DOHH2 (cell line): Measurements from ENCODE around the gene CALR.

Experiments
- H3F3A ChIP-seq: fragments of 200-600 bp; sonication (generic), shearing (Covaris generic); 2 replicates; pipeline ENCODE4 v1.6.0; 2016; ENCODE audit warnings: antibody characterized with exemption, mild to moderate bottlenecking; ENCODE audit not compliant: control insufficient read depth, insufficient read depth
- H3K27ac ChIP-seq: fragments of 200-600 bp; sonication (generic); 2 replicates; pipeline ENCODE4 v1.5.1; 2014; ENCODE audit warnings: low read depth, mild to moderate bottlenecking, low read length, moderate library complexity
- H3K27me3 ChIP-seq: fragments of 200-600 bp; sonication (generic); 2 replicates; pipeline ENCODE4 v1.6.1; 2014; ENCODE audit warnings: mild to moderate bottlenecking, low read length, mixed read lengths; ENCODE audit not compliant: control insufficient read depth
- H3K36me3 ChIP-seq: fragments of 200-600 bp; sonication (generic); 2 replicates; pipeline ENCODE4 v1.6.1; 2014; ENCODE audit warnings: mild to moderate bottlenecking, low read length, moderate library complexity, mixed read lengths; ENCODE audit not compliant: control insufficient read depth
- H3K4me1 ChIP-seq: fragments of 200-600 bp; sonication (generic); 2 replicates; pipeline ENCODE4 v1.6.1; 2014; ENCODE audit warnings: mild to moderate bottlenecking, low read length, mixed read lengths; ENCODE audit not compliant: control insufficient read depth
- H3K4me2 ChIP-seq: fragments of 200-600 bp; sonication (generic); 2 replicates; pipeline ENCODE4 v1.6.0; 2014; ENCODE audit warnings: mild to moderate bottlenecking, low read length, moderate library complexity
- H3K4me3 ChIP-seq: fragments of 200-600 bp; sonication (generic); 2 replicates; pipeline ENCODE4 v1.5.1; 2014; ENCODE audit warnings: mild to moderate bottlenecking, low read length, mixed read lengths
- H3K79me2 ChIP-seq: fragments of 200-600 bp; sonication (generic); 2 replicates; pipeline ENCODE4 v1.6.1; 2014; ENCODE audit warnings: mild to moderate bottlenecking, low read length, mixed read lengths; ENCODE audit not compliant: control insufficient read depth
- H3K9me2 ChIP-seq: fragments of 200-600 bp; sonication (generic); replicated peaks from 2 replicates; pipeline ENCODE4 v1.6.1; 2014; ENCODE audit warnings: mild to moderate bottlenecking, low read length, mixed read lengths; ENCODE audit not compliant: control insufficient read depth
- H3K9me3 ChIP-seq: fragments of 200-600 bp; sonication (generic); 2 replicates; pipeline ENCODE4 v1.6.1; 2014; ENCODE audit warnings: antibody characterized with exemption, low read length, mixed read lengths; ENCODE audit not compliant: control insufficient read depth, insufficient read depth
- H4K20me1 ChIP-seq: fragments of 200-600 bp; sonication (generic); 2 replicates; pipeline ENCODE4 v1.6.0; 2014; ENCODE audit warnings: low read depth, mild to moderate bottlenecking, antibody characterized with exemption, low read length, moderate library complexity; ENCODE audit not compliant: control insufficient read depth, insufficient read depth
- CTCF ChIP-seq: fragments of 200-600 bp; sonication (generic); IDR thresholded peaks from one replicate; pipeline ENCODE4 v1.5.1; 2014; ENCODE audit warnings: antibody characterized with exemption, mild to moderate bottlenecking, low read depth, low read length; ENCODE audit not compliant: poor library complexity, severe bottlenecking
- EZH2phosphoT487 ChIP-seq: fragments of 200-600 bp; sonication (generic); IDR thresholded peaks from 2 replicates; pipeline ENCODE4 v1.6.1; 2017; ENCODE audit warnings: borderline replicate concordance, mild to moderate bottlenecking, antibody characterized with exemption, low read length, moderate library complexity, mixed read lengths

The CALR gene

GRCh38 chr19:12982648-12983047 lies 44.2 kb downstream of the CALR start:
- H3K27me3 ChIP-seq: peaks cover 24% of the 10 kb centered on the region
- no peaks in the 10 kb centered on the region for H3K79me2 ChIP-seq
- H3K9me2 ChIP-seq: no peaks in the 10 kb centered on the region
- H3F3A ChIP-seq: no peaks in the 10 kb centered on the region
- TF ChIP-seq EZH2phosphoT487: no peak
- no peak for TF ChIP-seq CTCF
- H4K20me1 ChIP-seq: no peaks in the 10 kb centered on the region
- H3K9me3 ChIP-seq: no peaks in the 10 kb centered on the region
- H3K4me1 ChIP-seq: peaks cover 4% of the 10 kb centered on the region
- no peak overlapping the region for H3K27ac ChIP-seq
- no peaks in the 10 kb centered on the region for H3K36me3 ChIP-seq
- H3K4me3 ChIP-seq: no peak overlapping the region
- H3K4me2 ChIP-seq: no peak overlapping the region

- peak overlapping the region; percentile 63 for H3K4me2 ChIP-seq
- TF ChIP-seq CTCF: no peak
- no peak for TF ChIP-seq EZH2phosphoT487
- H3K4me1 ChIP-seq: peaks cover 4% of the 10 kb centered on the region
- no peaks in the 10 kb centered on the region for H3F3A ChIP-seq
- H3K4me3 ChIP-seq: peak overlapping the region; percentile 49
- no peaks in the 10 kb centered on the region for H4K20me1 ChIP-seq
- no peak overlapping the region for H3K27ac ChIP-seq
- peaks cover 24% of the 10 kb centered on the region for H3K27me3 ChIP-seq
- H3K9me3 ChIP-seq: no peaks in the 10 kb centered on the region
- H3K36me3 ChIP-seq: no peaks in the 10 kb centered on the region
- H3K9me2 ChIP-seq: no peaks in the 10 kb centered on the region
- H3K79me2 ChIP-seq: no peaks in the 10 kb centered on the region
Observed at GRCh38 chr19:12983091-12983490, 44.7 kb downstream of the CALR start.

GRCh38 chr19:12983542-12984142 lies 45.2 kb downstream of the CALR start:
- peak; percentile 87 for TF ChIP-seq CTCF
- no peak for TF ChIP-seq EZH2phosphoT487
- Histone ChIP-seq H3K36me3 (no peaks in the 10 kb centered on the region), H3K4me1 (peaks cover 4% of the 10 kb centered on the region), H3K4me2 (peak overlapping the region; percentile 63), H3F3A (no peaks in the 10 kb centered on the region), H3K9me2 (no peaks in the 10 kb centered on the region), H3K9me3 (no peaks in the 10 kb centered on the region), H3K4me3 (peak overlapping the region; percentile 49), H3K79me2 (no peaks in the 10 kb centered on the region), H4K20me1 (no peaks in the 10 kb centered on the region), H3K27me3 (peaks cover 24% of the 10 kb centered on the region), H3K27ac (no peak overlapping the region)
